Measurements from ENCODE around the gene CPD. TPM values are rescaled to one million over a fixed set of nuclear protein-coding genes. Genes with fewer than 3 reads are reported as not detected.
"Not testable (repeated sequence)": the region's sequence is repeated elsewhere in the genome, so short reads cannot be mapped to it uniquely, and the experiment has no call there.

Gene CPD
- total RNA-seq, 1 donor from 2014 or later = 8.2 TPM

GRCh38 chr17:30413109-30413508 is 34.4 kb downstream of the CPD start:
- no peaks in the 10 kb centered on the region for H3K27me3 Mint-ChIP-seq
- ChIA-PET CTCF (no interaction called here), POLR2A (no interaction called here)
- no peak for DNase-seq
- no peak overlapping the region for H3K27ac Mint-ChIP-seq
- intact Hi-C loops (cut with micrococcal nuclease) = no loop called here
- H3K4me3 Mint-ChIP-seq = no peak overlapping the region
- H3K4me1 Mint-ChIP-seq = no peaks in the 10 kb centered on the region
- TF ChIP-seq CTCF (IDR thresholded peaks at IDR 0.05) = no peak
- H3K9me3 Mint-ChIP-seq = no peaks in the 10 kb centered on the region
- ATAC-seq (ENCODE audit: low read depth) = no peak
- no peaks in the 10 kb centered on the region for H3K36me3 Mint-ChIP-seq (ENCODE audit: low read depth)

- H3K36me3 Mint-ChIP-seq (ENCODE audit: low read depth) = no peaks in the 10 kb centered on the region
- ChIA-PET CTCF (no interaction called here), POLR2A (no interaction called here)
- TF ChIP-seq CTCF (IDR thresholded peaks at IDR 0.05) = no peak
- H3K27me3 Mint-ChIP-seq = no peaks in the 10 kb centered on the region
- H3K4me1 Mint-ChIP-seq = no peaks in the 10 kb centered on the region
- ATAC-seq (ENCODE audit: low read depth) (no peak), DNase-seq (no peak)
- intact Hi-C loops (cut with micrococcal nuclease) = no loop called here
- no peaks in the 10 kb centered on the region for H3K9me3 Mint-ChIP-seq
- H3K4me3 Mint-ChIP-seq = no peak overlapping the region
- no peak overlapping the region for H3K27ac Mint-ChIP-seq
Measured at GRCh38 chr17:30414486-30414885, 35.8 kb downstream of the CPD start.

GRCh38 chr17:30415491-30415890 is 36.8 kb downstream of the CPD start:
- ATAC-seq (ENCODE audit: low read depth) = no peak
- POLR2A ChIA-PET = no interaction called here
- H3K4me1 Mint-ChIP-seq = no peaks in the 10 kb centered on the region
- no peak overlapping the region for H3K4me3 Mint-ChIP-seq
- CTCF ChIA-PET = no interaction called here
- DNase-seq = no peak
- TF ChIP-seq CTCF (IDR thresholded peaks at IDR 0.05) = no peak
- H3K9me3 Mint-ChIP-seq = no peaks in the 10 kb centered on the region
- intact Hi-C loops (cut with micrococcal nuclease) = no loop called here
- no peak overlapping the region for H3K27ac Mint-ChIP-seq
- H3K27me3 Mint-ChIP-seq = no peaks in the 10 kb centered on the region
- no peaks in the 10 kb centered on the region for H3K36me3 Mint-ChIP-seq (ENCODE audit: low read depth)

- H3K27me3 Mint-ChIP-seq; H3K4me1 Mint-ChIP-seq; intact Hi-C loops (cut with micrococcal nuclease); ATAC-seq (ENCODE audit: low read depth); H3K4me3 Mint-ChIP-seq; H3K9me3 Mint-ChIP-seq; DNase-seq; CTCF ChIA-PET; POLR2A ChIA-PET; H3K27ac Mint-ChIP-seq: not testable (repeated sequence)
- H3K36me3 Mint-ChIP-seq (ENCODE audit: low read depth) = peaks cover 15% of the 10 kb centered on the region
Measured at GRCh38 chr17:30418070-30418469, 39.3 kb downstream of the CPD start.

GRCh38 chr17:30421592-30421991 is 42.9 kb downstream of the CPD start:
- H3K27ac Mint-ChIP-seq = no peak overlapping the region
- no peak for TF ChIP-seq CTCF (IDR thresholded peaks at IDR 0.05)
- no peaks in the 10 kb centered on the region for H3K27me3 Mint-ChIP-seq
- no peak for DNase-seq
- ChIA-PET POLR2A (no interaction called here), CTCF (no interaction called here)
- H3K4me1 Mint-ChIP-seq = no peaks in the 10 kb centered on the region
- intact Hi-C loops (cut with micrococcal nuclease) = no loop called here
- ATAC-seq (ENCODE audit: low read depth) = no peak
- no peaks in the 10 kb centered on the region for H3K9me3 Mint-ChIP-seq
- peaks cover 17% of the 10 kb centered on the region for H3K36me3 Mint-ChIP-seq (ENCODE audit: low read depth)
- H3K4me3 Mint-ChIP-seq = no peak overlapping the region

GRCh38 chr17:30422171-30422570 is 43.4 kb downstream of the CPD start:
- Mint-ChIP-seq H3K36me3 (ENCODE audit: low read depth) (peaks cover 17% of the 10 kb centered on the region), H3K27ac (no peak overlapping the region), H3K27me3 (no peaks in the 10 kb centered on the region), H3K9me3 (no peaks in the 10 kb centered on the region), H3K4me1 (no peaks in the 10 kb centered on the region), H3K4me3 (no peak overlapping the region)
- TF ChIP-seq CTCF (IDR thresholded peaks at IDR 0.05) = no peak
- no peak for ATAC-seq (ENCODE audit: low read depth)
- ChIA-PET POLR2A (no interaction called here), CTCF (no interaction called here)
- DNase-seq = no peak
- intact Hi-C loops (cut with micrococcal nuclease) = no loop called here
